IPS DF 4.7 (cell line): ENCODE results near the gene RASSF5.

Source experiments
- DNase-seq: peaks from one replicate; pipeline ENCODE4 v3.0.0-alpha.2; 2013; ENCODE audit warnings: low spot score; ENCODE audit errors: extremely low read depth

RASSF5 gene

GRCh38 chr1:206497363-206497762, 10.0 kb upstream of the RASSF5 start:
- DNase-seq, result no peak

GRCh38 chr1:206497774-206498173, 9.6 kb upstream of the RASSF5 start:
- no peak for DNase-seq

GRCh38 chr1:206498685-206499084, 8.6 kb upstream of the RASSF5 start:
- no peak for DNase-seq

- DNase-seq, result no peak
Measured at GRCh38 chr1:206500046-206500445, 7.3 kb upstream of the RASSF5 start.

GRCh38 chr1:206501881-206502280, 5.5 kb upstream of the RASSF5 start:
- no peak for DNase-seq

- DNase-seq, result no peak
Measured at GRCh38 chr1:206502403-206502802, 4.9 kb upstream of the RASSF5 start.

- DNase-seq, result no peak
Measured at GRCh38 chr1:206502812-206503211, 4.5 kb upstream of the RASSF5 start.

GRCh38 chr1:206503591-206504362, 3.6 kb upstream of the RASSF5 start:
- no peak for DNase-seq

- DNase-seq, result no peak
Measured at GRCh38 chr1:206504363-206504713, 3.0 kb upstream of the RASSF5 start.

- DNase-seq, result no peak
Measured at GRCh38 chr1:206505702-206506355, 1.5 kb upstream of the RASSF5 start.

GRCh38 chr1:206506405-206507283, 687 bp upstream of the RASSF5 start:
- no peak for DNase-seq

- DNase-seq, result no peak
Measured at GRCh38 chr1:206508130-206508889, 979 bp downstream of the RASSF5 start.

GRCh38 chr1:206508956-206509355, 1.6 kb downstream of the RASSF5 start:
- DNase-seq, result no peak

- DNase-seq, result no peak
Measured at GRCh38 chr1:206509612-206510257, 2.4 kb downstream of the RASSF5 start.

- DNase-seq, result no peak
Measured at GRCh38 chr1:206510371-206510770, 3.0 kb downstream of the RASSF5 start.

- no peak for DNase-seq
Measured at GRCh38 chr1:206511362-206512057, 4.2 kb downstream of the RASSF5 start.

- DNase-seq, result no peak
Measured at GRCh38 chr1:206512058-206512850, 4.9 kb downstream of the RASSF5 start.

- no peak for DNase-seq
Measured at GRCh38 chr1:206512851-206513180, 5.5 kb downstream of the RASSF5 start.

GRCh38 chr1:206513312-206514111, 6.2 kb downstream of the RASSF5 start:
- no peak for DNase-seq
